Body of pancreas (tissue), 4 donors: ENCODE data around the gene KMO.

Experiments used
- CTCF ChIP-seq, 7 experiments: fragments of 450-650 bp in 4 of 7; fragments of 200-600 bp in 3 of 7; sonication (generic) in 3 of 7; IDR thresholded peaks; one replicate each; pipeline ENCODE4 v1.5.1; 2016 to 2019; ENCODE audit warnings: antibody characterized with exemption in 7 of 7
- POLR2A ChIP-seq, 3 donors: fragments of 450-650 bp; IDR thresholded peaks; one replicate each; pipeline ENCODE4 v1.6.1; 2016; ENCODE audit warnings: antibody characterized with exemption in 3 of 3, mild to moderate bottlenecking in 2 of 3

DNA sequence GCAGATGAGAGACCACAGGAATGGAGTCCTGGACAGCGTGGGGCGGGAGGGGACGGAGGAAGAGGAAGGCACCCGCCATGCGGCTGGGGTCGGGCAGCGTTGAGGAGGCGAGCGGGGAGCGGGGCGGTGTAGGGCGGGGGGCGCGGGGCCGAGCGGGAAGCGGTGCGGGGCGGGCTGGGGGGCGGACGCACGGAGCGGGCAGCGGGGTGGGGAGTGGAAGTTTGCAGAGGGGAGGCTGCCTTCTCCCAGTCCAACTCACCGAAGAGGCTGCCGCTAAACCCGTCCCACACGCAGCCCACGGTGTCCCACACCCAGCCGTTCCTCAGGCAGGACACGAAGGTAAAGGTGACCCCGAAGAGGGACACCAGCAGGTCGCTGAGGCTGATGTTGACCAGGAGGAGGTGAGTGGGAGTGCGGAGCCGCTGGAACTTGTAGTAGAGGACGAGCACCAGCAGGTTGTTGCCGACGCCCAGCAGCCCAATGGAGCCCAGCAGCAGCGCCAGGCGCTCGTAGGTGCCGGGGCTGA lies 107.5 kb downstream of the KMO start:
- TF ChIP-seq POLR2A (IDR thresholded peaks at IDR 0.05) (peak in 1 of 3 donors; percentile 37), CTCF (IDR thresholded peaks at IDR 0.05) (peak in 1 of 7 experiments; percentile 8)
